ENCODE measurements around the gene CFAP20DC.

- TF ChIP-seq CTCF (IDR thresholded peaks at IDR 0.05) (no peak), MAZ (IDR thresholded peaks at IDR 0.05; ENCODE audit: borderline replicate concordance, low read depth, low read length) (no peak), HDAC2 (IDR thresholded peaks at IDR 0.05) (no peak)
Observed at GRCh38 chr3:58784888-58785287, 264.9 kb downstream of the CFAP20DC start.

Measured in A549 (cell line).